ENCODE measurements around the gene DENND5A.

DENND5A gene

GRCh38 chr11:9265211-9266131 lies at the start of gene DENND5A:
Gene DENND5A, minus strand, starts transcription at chr11:9265350. Its CDS starts 281 bp downstream, at chr11:9265069.
- DNase-seq: peak; percentile 91 to 96 (median 95)

GRCh38 chr11:9314291-9315077 lies 49.3 kb upstream of the DENND5A start, which contains the start of gene TMEM41B:
Gene TMEM41B, minus strand, starts transcription at chr11:9314593. Its CDS starts 152 bp downstream, at chr11:9314441.
- DNase-seq: peak; percentile 99 to 100 (median 99)

- DNase-seq: peak in 2 of 3 donors; percentile 30 to 32
These were observed 48.6 kb upstream of the DENND5A start for GRCh38 chr11:9313648-9314290.

GRCh38 chr11:9310485-9311090 lies 45.4 kb upstream of the DENND5A start:
- peak; percentile 22 to 60 (median 43) for DNase-seq

GRCh38 chr11:9304178-9304577 lies 39.0 kb upstream of the DENND5A start:
- no peak for DNase-seq

GRCh38 chr11:9302448-9302847 lies 37.3 kb upstream of the DENND5A start:
- peak in 1 of 3 donors; percentile 54 for DNase-seq

- peak; percentile 30 to 65 (median 65) for DNase-seq
These were observed 36.6 kb upstream of the DENND5A start for GRCh38 chr11:9301720-9302119.

- no peak for DNase-seq
These were observed 28.5 kb upstream of the DENND5A start for GRCh38 chr11:9293646-9294045.

- no peak for DNase-seq
These were observed 20.9 kb upstream of the DENND5A start for GRCh38 chr11:9285850-9286587.

- peak in 1 of 3 donors; percentile 32 for DNase-seq
These were observed 15.6 kb upstream of the DENND5A start for GRCh38 chr11:9280655-9281301.

- DNase-seq: no peak
These were observed 12.0 kb upstream of the DENND5A start for GRCh38 chr11:9277176-9277575.

- DNase-seq: no peak
These were observed 11.4 kb upstream of the DENND5A start for GRCh38 chr11:9276571-9276970.

GRCh38 chr11:9274499-9275258 lies 9.5 kb upstream of the DENND5A start:
- peak in 1 of 3 donors; percentile 14 for DNase-seq

GRCh38 chr11:9273376-9274336 lies 8.5 kb upstream of the DENND5A start:
- DNase-seq: peak; percentile 86 to 98 (median 95)

GRCh38 chr11:9269492-9270013 lies 4.4 kb upstream of the DENND5A start:
- peak in 2 of 3 donors; percentile 39 to 41 for DNase-seq

- no peak for DNase-seq
These were observed 2.5 kb upstream of the DENND5A start for GRCh38 chr11:9267680-9268079.

- no peak for DNase-seq
These were observed 1.8 kb upstream of the DENND5A start for GRCh38 chr11:9266926-9267325.

GRCh38 chr11:9266132-9266736 lies 1.1 kb upstream of the DENND5A start:
- DNase-seq: no peak
